HepG2 (cell line): ENCODE measurements around the gene GPRIN1. TPM values are rescaled to one million over a fixed set of nuclear protein-coding genes. Genes with fewer than 3 reads are reported as not detected.
"Not testable (repeated sequence)": the region's sequence is repeated elsewhere in the genome, so short reads cannot be mapped to it uniquely, and the experiment has no call there.

ENCODE experiments used
- ATAC-seq: fragments of 200-7000 bp; cut with Tn5 transposase; 3 replicates; pipeline ENCODE4 v1.9.1; 2020; ENCODE audit warnings: mild to moderate bottlenecking, moderate library complexity
- BruUV-seq: library from RNA; stranded (reverse); fragments of 400-500 nt; replicated peaks from 2 replicates; lab custom pipeline; 2021; lab: Mats Ljungman, UMichigan
- CTCF ChIA-PET: fragments of 300-600 bp; formaldehyde crosslinking; extraction: SDS; loops from one replicate; lab custom pipeline; 2021; ENCODE audit warnings: low total read pairs, inconsistent platforms, low intra/inter-chr PET ratio; lab: Yijun Ruan, JAX
- POLR2A ChIA-PET: fragments of 350-600 bp; sonication (Branson Sonifier 250); formaldehyde crosslinking; loops from one replicate; lab custom pipeline; 2020; ENCODE audit warnings: antibody characterized with exemption, inconsistent platforms; lab: Yijun Ruan, JAX
- DNase-seq: peaks from one replicate; pipeline ENCODE4 v3.0.0-alpha.2; 2015; ENCODE audit warnings: low spot score
- FAIRE-seq: peaks from 3 replicates; lab custom pipeline; 2011; peaks lifted over from hg19 to GRCh38; lab: Jason Lieb, UNC
- H2AFZ ChIP-seq: one replicate; pipeline ENCODE4 v1.6.1; 2011; ENCODE audit warnings: low read length, inconsistent platforms
- H3K27ac ChIP-seq: fragments of 300-600 bp; 3 replicates; pipeline ENCODE4 v1.8.0; 2011; ENCODE audit warnings: mixed run types, mild to moderate bottlenecking, mixed read lengths, low read length, inconsistent platforms; ENCODE audit not compliant: insufficient read depth; ENCODE audit errors: extremely low read length
- H3K27me3 ChIP-seq, 2 experiments: fragments of 200-600 bp in 1 of 2; 2 replicates in 1 of 2; 3 replicates in 1 of 2; pipeline versions ENCODE4 v1.6.0 to v1.8.0; 2011; ENCODE audit warnings: low read length in 2 of 2, mild to moderate bottlenecking in 2 of 2, moderate library complexity in 2 of 2, inconsistent platforms in 1 of 2; ENCODE audit not compliant: insufficient read depth in 2 of 2, control insufficient read depth in 1 of 2
- H3K36me3 ChIP-seq, 2 experiments: fragments of 200-600 bp in 1 of 2; replicated peaks in 1 of 2; 2 replicates in 1 of 2; 3 replicates in 1 of 2; pipeline versions ENCODE4 v1.5.1 to v1.8.0; 2011; ENCODE audit warnings: low read length in 2 of 2, inconsistent platforms in 1 of 2; ENCODE audit not compliant: insufficient read depth in 2 of 2, control insufficient read depth in 1 of 2
- H3K4me1 ChIP-seq: 2 replicates; pipeline ENCODE4 v1.5.1; 2012; ENCODE audit warnings: low read length, inconsistent platforms; ENCODE audit not compliant: insufficient read depth
- H3K4me2 ChIP-seq: 2 replicates; pipeline ENCODE4 v1.6.0; 2011; ENCODE audit warnings: low read depth, low read length, inconsistent platforms
- H3K4me3 ChIP-seq, 3 experiments: fragments of 200-600 bp in 1 of 3; sonication (generic), shearing (Covaris generic) in 1 of 3; replicated peaks in 1 of 3; 2 replicates each; pipeline ENCODE4 v1.5.1; 2011 to 2016; ENCODE audit warnings: low read length in 3 of 3, inconsistent platforms in 2 of 3, low read depth in 2 of 3, mild to moderate bottlenecking in 2 of 3, control low read depth in 1 of 3, mixed read lengths in 1 of 3; ENCODE audit not compliant: insufficient read depth in 1 of 3
- H3K79me2 ChIP-seq: one replicate; pipeline ENCODE4 v1.6.1; 2011; ENCODE audit warnings: low read length, inconsistent platforms; ENCODE audit not compliant: insufficient read depth
- H3K9ac ChIP-seq: 2 replicates; pipeline ENCODE4 v1.6.0; 2011; ENCODE audit warnings: mild to moderate bottlenecking, low read depth, low read length, inconsistent platforms; ENCODE audit not compliant: insufficient read depth
- H3K9me3 ChIP-seq: 2 replicates; pipeline ENCODE4 v1.5.1; 2012; ENCODE audit warnings: mild to moderate bottlenecking, low read length
- H4K20me1 ChIP-seq: 2 replicates; pipeline ENCODE4 v1.6.0; 2011; ENCODE audit warnings: inconsistent platforms, mild to moderate bottlenecking, low read length, moderate library complexity; ENCODE audit not compliant: insufficient read depth
- HMGXB3 ChIP-seq: sonication (generic); formaldehyde crosslinking; IDR thresholded peaks from 2 replicates; pipeline ENCODE4 v1.4.0; 2020; ENCODE audit warnings: missing genetic modification reagents, borderline replicate concordance
- NR2F1 ChIP-seq, 2 experiments: fragments of 450-650 bp in 1 of 2; formaldehyde crosslinking in 1 of 2; IDR thresholded peaks; 2 replicates each; pipeline versions ENCODE4 v1.5.0 to v1.6.1; 2016 to 2020; ENCODE audit warnings: mild to moderate bottlenecking in 1 of 2, missing compliant biosample characterization in 1 of 2, missing genetic modification reagents in 1 of 2, moderate library complexity in 1 of 2
- SMARCE1 ChIP-seq: fragments of 450-650 bp; IDR thresholded peaks from 2 replicates; pipeline ENCODE4 v1.6.1; 2017; ENCODE audit warnings: borderline replicate concordance
- SOX5 ChIP-seq: IDR thresholded peaks from 2 replicates; pipeline ENCODE4 v1.6.1; 2016; ENCODE audit warnings: borderline replicate concordance
- TGIF2 ChIP-seq: IDR thresholded peaks from 2 replicates; pipeline ENCODE4 v1.6.1; 2016; ENCODE audit warnings: control low read depth, missing compliant biosample characterization
- ZNF280B ChIP-seq: sonication (generic); formaldehyde crosslinking; IDR thresholded peaks from 2 replicates; pipeline ENCODE4 v1.5.0; 2020; ENCODE audit warnings: missing genetic modification reagents, mild to moderate bottlenecking, borderline replicate concordance
- WGBS: methylation state at CpG from one replicate; pipeline ENCODE4 v1.1.6; 2017; ENCODE audit warnings: low lambda C conversion rate; 5-methylcytosine and 5-hydroxymethylcytosine counted together
- in situ Hi-C: cut with HindIII; loops from 2 replicates; pipeline ENCODE4 v1.10.0; 2017; ENCODE audit warnings: low pct_unique_long_range_greater_than_20kb; ENCODE audit not compliant: extremely low pct_ligation_motif_present
- intact Hi-C: fragments of 100-400 bp; cut with micrococcal nuclease; formaldehyde crosslinking; loops from one replicate; pipeline ENCODE4 v1.10.0; 2022; ENCODE audit not compliant: unreplicated experiment
- polyA plus RNA-seq, 8 experiments: library from polyadenylated mRNA; depleted of rRNA in 3 of 8; stranded (reverse) in 7 of 8; unstranded in 1 of 8; fragments of >200 nt; fragmentation: Illumina TruSeq in 4 of 8; extraction: Trizol in 4 of 8; gene quantifications; 2 replicates each; pipeline versions ENCODE4 v1.2.1 to v1.2.3, GENCODE V29; 2011 to 2016; ENCODE audit warnings: low read depth in 4 of 8, missing spikeins in 1 of 8, mixed read lengths in 1 of 8; ENCODE audit not compliant: insufficient read depth in 1 of 8
- total RNA-seq, 5 experiments: library from RNA; depleted of rRNA; stranded (reverse); fragments of >200 nt; fragmentation: Illumina TruSeq; extraction: Trizol; gene quantifications; 2 replicates each; pipeline ENCODE4 v1.2.3, GENCODE V29; 2016; ENCODE audit warnings: low read depth in 1 of 5

The GPRIN1 gene
- total and polyA plus RNA-seq, 2 of the 13 experiments (the other 11 are each of a cell fraction or from before 2014, with no cell fraction given): 0.32 to 2.0 TPM

- no peak overlapping the region for H3K9ac ChIP-seq
- 0 out of 2 replicates have a peak, but pooled peaks cover 4% of the 10 kb centered on the region for H4K20me1 ChIP-seq
- no peaks in the 10 kb centered on the region for H3K27me3 ChIP-seq
- 75% methylated on average over 12 of the region's 12 CpGs for WGBS
- DNase-seq (no peak), ATAC-seq (no peak), FAIRE-seq (no peak)
- H2AFZ ChIP-seq: no peak overlapping the region
- no TSS peak for BruUV-seq
- H3K36me3 ChIP-seq: no peaks in the 10 kb centered on the region
- no peaks in the 10 kb centered on the region for H3K9me3 ChIP-seq
- ChIA-PET CTCF (no interaction called here), POLR2A (no interaction called here)
- intact Hi-C loops: no loop called here
- H3K4me2 ChIP-seq: no peak overlapping the region
- H3K79me2 ChIP-seq: no peaks in the 10 kb centered on the region
- H3K27ac ChIP-seq: no peak overlapping the region
- H3K4me1 ChIP-seq: peaks cover 18% of the 10 kb centered on the region
- in situ Hi-C loops: no loop called here
- H3K4me3 ChIP-seq: no peak overlapping the region
- no peak for TF ChIP-seq SOX5 (CRISPR knock-in tag)
- no peak for TF ChIP-seq SMARCE1
- TF ChIP-seq HMGXB3 (CRISPR knock-in tag): no peak
- no peak for TF ChIP-seq ZNF280B (CRISPR knock-in tag)
- TF ChIP-seq NR2F1 (CRISPR knock-in tag; IDR thresholded peaks at IDR 0.05): no peak
- no peak for TF ChIP-seq TGIF2 (CRISPR knock-in tag)
These were observed 8.0 kb downstream of the GPRIN1 start for GRCh38 chr5:176601901-176602482.

GRCh38 chr5:176599749-176600430 is 10.1 kb downstream of the GPRIN1 start:
- in situ Hi-C loops: loop anchor here (25.0 kb wide), 1 partner anchor 863 kb away; no protein-coding TSS in a partner anchor
- FAIRE-seq, H3K4me3 ChIP-seq, H3K79me2 ChIP-seq, BruUV-seq, POLR2A ChIA-PET, intact Hi-C loops, H3K4me2 ChIP-seq, DNase-seq, H3K36me3 ChIP-seq, H3K27me3 ChIP-seq, H3K27ac ChIP-seq, H3K9me3 ChIP-seq, H3K9ac ChIP-seq, H2AFZ ChIP-seq, H4K20me1 ChIP-seq, ATAC-seq, CTCF ChIA-PET: not testable (repeated sequence)
- WGBS: 92% methylated on average over 16 of the region's 19 CpGs
- H3K4me1 ChIP-seq: peaks cover 11% of the 10 kb centered on the region
